ENCODE data around the gene COX4I1.

The COX4I1 gene

GRCh38 chr16:85799497-85800320 is at the start of gene COX4I1, which contains the start of gene EMC8:
COX4I1 (plus strand) TSS chr16:85799695; CDS start chr16:85801206, 1,511 bp downstream.
EMC8 (minus strand) TSS chr16:85799544; CDS start chr16:85799295, 249 bp downstream.
- DNase-seq, result peak; percentile 95

- no peak for DNase-seq
These were observed 49.7 kb upstream of the COX4I1 start for GRCh38 chr16:85749771-85750145.

GRCh38 chr16:85750146-85750826 is 49.2 kb upstream of the COX4I1 start:
- peak; percentile 14 for DNase-seq

GRCh38 chr16:85750827-85751697 is 48.4 kb upstream of the COX4I1 start, which contains the start of gene C16orf74:
C16orf74 (minus strand) TSS chr16:85751096; CDS start chr16:85735217, 15,879 bp downstream.
- peak; percentile 39 for DNase-seq

- DNase-seq, result no peak
These were observed 47.6 kb upstream of the COX4I1 start for GRCh38 chr16:85751698-85752501.

- no peak for DNase-seq
These were observed 46.7 kb upstream of the COX4I1 start for GRCh38 chr16:85752511-85753420.

- no peak for DNase-seq
These were observed 45.9 kb upstream of the COX4I1 start for GRCh38 chr16:85753559-85753958.

GRCh38 chr16:85753976-85754375 is 45.5 kb upstream of the COX4I1 start:
- DNase-seq, result no peak

GRCh38 chr16:85754413-85754812 is 45.1 kb upstream of the COX4I1 start:
- DNase-seq, result no peak

- no peak for DNase-seq
These were observed 43.3 kb upstream of the COX4I1 start for GRCh38 chr16:85755929-85756768.

- peak; percentile 8 for DNase-seq
These were observed 42.1 kb upstream of the COX4I1 start for GRCh38 chr16:85757341-85757822.

- DNase-seq, result peak; percentile 11
These were observed 40.4 kb upstream of the COX4I1 start for GRCh38 chr16:85759136-85759535.

GRCh38 chr16:85759631-85760419 is 39.7 kb upstream of the COX4I1 start:
- DNase-seq, result no peak

- DNase-seq, result peak; percentile 52
These were observed 37.6 kb upstream of the COX4I1 start for GRCh38 chr16:85761861-85762260.

- no peak for DNase-seq
These were observed 36.5 kb upstream of the COX4I1 start for GRCh38 chr16:85762970-85763369.

GRCh38 chr16:85763616-85764015 is 35.9 kb upstream of the COX4I1 start:
- no peak for DNase-seq

- DNase-seq, result no peak
These were observed 34.3 kb upstream of the COX4I1 start for GRCh38 chr16:85765211-85765610.

GRCh38 chr16:85765767-85766166 is 33.7 kb upstream of the COX4I1 start:
- no peak for DNase-seq

- DNase-seq, result peak; percentile 32
These were observed 32.0 kb upstream of the COX4I1 start for GRCh38 chr16:85767531-85767930.

All from inflammatory macrophage treated with lipopolysaccharide for 4 hours (primary cell).